Stimulated activated CD4-positive, alpha-beta T cell treated with anti-CD3 and anti-CD28 coated beads, Interleukin-12 subunit alpha, Interleukin-12 subunit beta, amount 100 ng/mL, for 24 hours (primary cell): ENCODE measurements around the gene ABHD5.

Experiments
- DNase-seq, 2 experiments: peaks; one replicate each; pipeline ENCODE4 v3.0.0-alpha.2; 2020; ENCODE audit warnings: low read depth in 2 of 2

The ABHD5 gene

GRCh38 chr3:43779850-43780249 is 89.1 kb downstream of the ABHD5 start:
- no peak for DNase-seq

DNA sequence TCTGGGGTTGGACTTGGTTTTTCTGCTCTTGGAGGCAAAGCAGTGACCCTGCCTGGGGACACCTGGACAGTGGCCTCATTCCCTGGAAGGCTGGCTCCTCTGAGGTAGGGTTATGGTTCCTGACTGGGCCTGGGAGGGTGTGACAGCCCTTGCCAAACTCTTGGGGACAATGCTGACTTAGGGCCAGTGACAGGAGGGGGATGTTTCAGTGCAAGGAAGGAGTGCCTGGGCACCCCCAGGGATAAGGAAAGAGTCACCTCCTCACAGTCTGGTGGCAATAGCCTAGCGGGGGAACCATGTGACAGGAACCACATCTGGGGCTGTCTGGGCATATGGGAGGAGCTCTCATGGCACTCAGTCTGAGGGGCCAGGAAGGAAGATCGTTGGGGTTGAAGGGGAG is 91.8 kb downstream of the ABHD5 start:
- no peak for DNase-seq
